ENCODE data around the gene XKR7.
A peak's percentile ranks its signal among the peaks of the same experiment; 100 is the strongest.
"Not testable (repeated sequence)": the region's sequence is repeated elsewhere in the genome, so short reads cannot be mapped to it uniquely, and the experiment has no call there.

XKR7 gene

GRCh38 chr20:32031007-32031958 is 63.3 kb downstream of the XKR7 start:
- H3K4me3 ChIP-seq (replicated peaks; ENCODE audit: low read depth, low read length): peak overlapping the region; percentile 19
- TF ChIP-seq CTCF (IDR thresholded peaks at IDR 0.05; ENCODE audit: low read length, missing control alignments): peak; percentile 69
- DNase-seq (ENCODE audit: low read depth): peak; percentile 86

GRCh38 chr20:32033316-32033715 is 65.4 kb downstream of the XKR7 start:
- DNase-seq (ENCODE audit: low read depth): no peak
- H3K4me3 ChIP-seq (replicated peaks; ENCODE audit: low read depth, low read length): no peak overlapping the region
- no peak for TF ChIP-seq CTCF (IDR thresholded peaks at IDR 0.05; ENCODE audit: low read length, missing control alignments)

DNA sequence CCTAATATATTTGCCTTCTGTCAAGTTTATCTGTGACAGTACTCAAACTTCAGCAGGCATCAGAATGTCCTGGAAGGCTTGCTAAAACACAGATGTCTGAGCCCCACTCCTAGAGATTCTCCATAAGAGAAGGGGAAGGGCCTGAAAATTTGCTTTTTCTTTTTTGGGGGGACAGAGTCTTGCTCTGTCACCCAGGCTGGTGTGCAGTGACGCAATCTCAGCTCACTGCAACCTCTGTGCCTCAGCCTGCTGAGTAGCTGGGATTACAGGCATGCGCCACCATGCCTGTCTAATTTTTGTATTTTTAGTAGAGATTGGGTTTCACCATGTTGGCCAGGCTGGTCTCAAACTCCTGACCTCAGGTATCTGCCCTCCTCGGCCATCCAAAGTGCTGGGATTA is 65.8 kb downstream of the XKR7 start:
- H3K4me3 ChIP-seq (replicated peaks; ENCODE audit: low read depth, low read length); DNase-seq (ENCODE audit: low read depth): not testable (repeated sequence)

- TF ChIP-seq CTCF (IDR thresholded peaks at IDR 0.05; ENCODE audit: low read length, missing control alignments): no peak
- H3K4me3 ChIP-seq (replicated peaks; ENCODE audit: low read depth, low read length): no peak overlapping the region
- no peak for DNase-seq (ENCODE audit: low read depth)
These were observed 66.9 kb downstream of the XKR7 start for GRCh38 chr20:32034581-32035425.

DNA sequence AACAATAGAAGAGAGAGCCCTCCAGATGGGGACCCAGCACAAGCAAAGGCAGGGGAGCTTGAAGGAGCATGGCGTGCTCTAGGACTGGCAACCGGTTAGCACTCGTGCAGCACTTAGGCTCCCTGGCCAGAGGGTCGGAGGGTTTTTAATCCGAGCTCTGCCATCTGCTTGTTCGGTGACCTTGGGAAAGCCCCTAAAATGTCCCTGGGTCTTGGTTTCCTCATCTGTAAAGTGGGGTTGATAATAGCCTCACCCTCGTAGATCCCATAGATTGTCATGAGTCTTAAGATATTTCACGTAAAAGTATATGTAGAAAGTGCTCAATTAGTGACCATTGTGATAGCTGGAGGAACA is 67.5 kb downstream of the XKR7 start:
- no peak for TF ChIP-seq CTCF (IDR thresholded peaks at IDR 0.05; ENCODE audit: low read length, missing control alignments)
- no peak overlapping the region for H3K4me3 ChIP-seq (replicated peaks; ENCODE audit: low read depth, low read length)
- DNase-seq (ENCODE audit: low read depth): no peak

- no peak for TF ChIP-seq CTCF (IDR thresholded peaks at IDR 0.05; ENCODE audit: low read length, missing control alignments)
- DNase-seq (ENCODE audit: low read depth): no peak
These were observed 68.3 kb downstream of the XKR7 start for GRCh38 chr20:32036252-32036651.

DNA sequence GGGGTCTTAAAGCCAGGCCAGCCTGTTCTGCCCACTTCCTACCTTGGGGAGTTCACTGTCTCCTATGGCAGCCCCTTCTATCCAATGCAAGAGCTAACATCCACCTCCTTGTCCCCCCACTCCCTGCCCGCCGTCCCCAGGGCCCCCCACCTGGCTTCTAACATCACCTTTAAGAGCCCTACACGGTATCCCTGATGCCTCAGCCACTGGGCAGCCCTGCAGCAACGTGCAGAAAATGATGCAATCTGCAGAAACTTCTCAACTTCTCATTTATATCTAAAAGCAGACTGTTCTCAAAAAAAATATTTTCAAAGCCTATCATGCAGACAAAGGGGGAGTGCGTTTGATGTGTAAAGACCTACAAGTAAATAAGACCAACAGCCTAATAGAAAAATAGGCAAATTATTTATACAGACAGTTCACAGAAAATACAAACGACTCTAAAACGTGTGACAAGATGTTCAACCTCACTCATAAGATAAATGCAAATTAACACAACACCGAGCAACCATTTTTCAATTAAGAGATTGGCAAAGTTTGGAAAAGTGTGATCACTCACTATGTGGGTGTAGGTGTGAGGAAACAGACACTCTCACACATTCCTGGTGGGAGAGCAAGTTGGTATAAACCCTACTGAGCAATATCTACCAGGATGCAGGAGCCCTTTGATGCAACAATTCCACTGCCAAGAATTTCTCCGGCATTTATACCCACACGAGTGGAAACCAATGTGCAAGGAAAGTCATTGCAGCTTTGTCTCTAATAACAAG is 69.0 kb downstream of the XKR7 start:
- no peak overlapping the region for H3K4me3 ChIP-seq (replicated peaks; ENCODE audit: low read depth, low read length)
- no peak for TF ChIP-seq CTCF (IDR thresholded peaks at IDR 0.05; ENCODE audit: low read length, missing control alignments)
- DNase-seq (ENCODE audit: low read depth): peak; percentile 25

More at GRCh38 chr20:32036252-32036651, 68.3 kb downstream of the XKR7 start:
- H3K4me3 ChIP-seq (replicated peaks; ENCODE audit: low read depth, low read length): no peak overlapping the region

Measured in fibroblast of pulmonary artery (primary cell).